NT2/D1 (cell line): ENCODE measurements around the gene FOXL3.

Source experiments
- SUZ12 ChIP-seq: IDR thresholded peaks from 2 replicates; pipeline ENCODE4 v1.6.1; 2011; ENCODE audit not compliant: insufficient read length, insufficient read depth; ENCODE audit errors: extremely low read depth
- YY1 ChIP-seq: IDR thresholded peaks from 2 replicates; pipeline ENCODE4 v1.6.1; 2011; ENCODE audit not compliant: insufficient read length, insufficient read depth
- ZNF274 ChIP-seq: IDR thresholded peaks from 2 replicates; pipeline ENCODE4 v1.6.1; 2011; ENCODE audit warnings: mild to moderate bottlenecking, low read depth, low read length

GRCh38 chr7:259191-259505, 30.8 kb upstream of the FOXL3 start:
- TF ChIP-seq SUZ12 (no peak), ZNF274 (no peak), YY1 (no peak)
